GM12878 (cell line): ENCODE results near the gene CAPN3. TPM values are rescaled to one million over a fixed set of nuclear protein-coding genes. Genes with fewer than 3 reads are reported as not detected.

ENCODE experiments used
- ATAC-seq: fragments of 200-7000 bp; cut with Tn5 transposase; 3 replicates; pipeline ENCODE4 v1.9.1; 2020; ENCODE audit warnings: mild to moderate bottlenecking, moderate library complexity
- BruUV-seq: library from RNA; stranded (reverse); fragments of 400-500 nt; replicated peaks from 2 replicates; lab custom pipeline; 2021; lab: Mats Ljungman, UMichigan
- CTCF ChIA-PET: fragments of 300-600 bp; sonication (Branson Sonifier 250); formaldehyde crosslinking; extraction: SDS; loops from one replicate; lab custom pipeline; 2021; ENCODE audit warnings: inconsistent platforms; lab: Yijun Ruan, JAX
- POLR2A ChIA-PET: fragments of 350-600 bp; formaldehyde crosslinking; extraction: SDS; loops from one replicate; lab custom pipeline; 2021; ENCODE audit warnings: inconsistent platforms; lab: Charles Lee
- RAD21 ChIA-PET: fragments of 300-600 bp; sonication (Branson Sonifier 250); formaldehyde crosslinking; loops from one replicate; lab custom pipeline; 2023; ENCODE audit warnings: antibody characterized with exemption; ENCODE audit not compliant: unreplicated experiment; lab: Charles Lee
- SMC1A ChIA-PET: fragments of 300-600 bp; sonication (Branson Sonifier 250); formaldehyde crosslinking; loops from one replicate; lab custom pipeline; 2023; ENCODE audit not compliant: unreplicated experiment, uncharacterized antibody; lab: Charles Lee
- DNase-seq: peaks from one replicate; pipeline ENCODE4 v3.0.0-alpha.2; 2011; ENCODE audit warnings: low read depth, low spot score
- FAIRE-seq: peaks from 3 replicates; lab custom pipeline; 2011; peaks lifted over from hg19 to GRCh38; lab: Jason Lieb, UNC
- H2AFZ ChIP-seq: 2 replicates; pipeline ENCODE4 v1.6.0; 2011; ENCODE audit warnings: low read depth, low read length, control low read depth; ENCODE audit not compliant: control insufficient read depth
- H3K27ac ChIP-seq: 2 replicates; pipeline ENCODE4 v1.5.1; 2011; ENCODE audit warnings: control low read depth; ENCODE audit not compliant: control insufficient read depth, insufficient read depth
- H3K27me3 ChIP-seq, 2 experiments: replicated peaks in 1 of 2; 2 replicates each; pipeline versions ENCODE4 v1.6.0 to v1.6.1; 2011; ENCODE audit warnings: low read length in 1 of 2; ENCODE audit not compliant: control insufficient read depth in 2 of 2, insufficient read depth in 2 of 2
- H3K36me3 ChIP-seq, 2 experiments: 2 replicates each; pipeline ENCODE4 v1.5.1; 2011; ENCODE audit warnings: low read length in 1 of 2; ENCODE audit not compliant: control insufficient read depth in 2 of 2, insufficient read depth in 2 of 2
- H3K4me1 ChIP-seq: 2 replicates; pipeline ENCODE4 v1.6.1; 2011; ENCODE audit warnings: mild to moderate bottlenecking, low read length, moderate library complexity, mixed read lengths; ENCODE audit not compliant: control insufficient read depth, insufficient read depth
- H3K4me2 ChIP-seq: 2 replicates; pipeline ENCODE4 v1.6.0; 2011; ENCODE audit warnings: control low read depth; ENCODE audit not compliant: control insufficient read depth, insufficient read depth
- H3K4me3 ChIP-seq: fragments of 200-600 bp; sonication (generic); 2 replicates; pipeline ENCODE4 v1.5.1; 2016
- H3K79me2 ChIP-seq: 2 replicates; pipeline ENCODE4 v1.6.0; 2011; ENCODE audit warnings: low read length; ENCODE audit not compliant: control insufficient read depth, insufficient read depth
- H3K9ac ChIP-seq: 2 replicates; pipeline ENCODE4 v1.8.0; 2011; ENCODE audit warnings: low read length, control low read depth, mixed read lengths; ENCODE audit not compliant: control insufficient read depth, insufficient read depth
- H3K9me3 ChIP-seq: replicated peaks from 3 replicates; pipeline ENCODE4 v1.5.1; 2011; ENCODE audit warnings: mild to moderate bottlenecking, low read length; ENCODE audit not compliant: control insufficient read depth, insufficient read depth
- H4K20me1 ChIP-seq: 2 replicates; pipeline ENCODE4 v1.6.0; 2011; ENCODE audit not compliant: control insufficient read depth, insufficient read depth
- BCL3 ChIP-seq: IDR thresholded peaks from 2 replicates; pipeline ENCODE4 v1.6.1; 2011; ENCODE audit warnings: borderline replicate concordance, low read depth, mild to moderate bottlenecking, moderate library complexity, low read length; ENCODE audit not compliant: insufficient read depth, poor library complexity, severe bottlenecking
- CBFB ChIP-seq: IDR thresholded peaks from 2 replicates; pipeline ENCODE4 v1.6.1; 2016; ENCODE audit warnings: antibody characterized with exemption, low read depth
- CREM ChIP-seq: IDR thresholded peaks from 2 replicates; pipeline ENCODE4 v1.6.1; 2014; ENCODE audit warnings: antibody characterized with exemption, low read depth
- E2F4 ChIP-seq: IDR thresholded peaks from 2 replicates; pipeline ENCODE4 v1.6.1; 2012; ENCODE audit warnings: low read depth, low read length, improper control_type of control experiment
- EZH2 ChIP-seq: IDR thresholded peaks from 2 replicates; pipeline ENCODE4 v1.6.1; 2012; ENCODE audit warnings: low read depth, mild to moderate bottlenecking, control low read depth, inconsistent platforms, low read length, borderline replicate concordance; ENCODE audit not compliant: control insufficient read depth
- HDAC6 ChIP-seq: fragments of 200-600 bp; sonication (generic); IDR thresholded peaks from one replicate; pipeline ENCODE4 v1.8.0; 2017; ENCODE audit warnings: antibody characterized with exemption; ENCODE audit not compliant: unreplicated experiment
- IKZF2 ChIP-seq, 2 experiments: fragments of 450-650 bp; IDR thresholded peaks; 2 replicates each; pipeline ENCODE4 v1.6.1; 2017; ENCODE audit warnings: mild to moderate bottlenecking in 2 of 2, moderate library complexity in 2 of 2
- JUNB ChIP-seq: IDR thresholded peaks from 2 replicates; pipeline ENCODE4 v1.6.1; 2016; ENCODE audit warnings: antibody characterized with exemption, mild to moderate bottlenecking
- MEF2A ChIP-seq: IDR thresholded peaks from 2 replicates; pipeline ENCODE4 v1.6.1; 2011; ENCODE audit warnings: low read depth, mild to moderate bottlenecking, low read length, moderate library complexity; ENCODE audit not compliant: insufficient read depth
- MXI1 ChIP-seq: fragments of 150-350 bp; IDR thresholded peaks from 2 replicates; pipeline ENCODE4 v1.6.1; 2011; ENCODE audit warnings: low read depth, mild to moderate bottlenecking, inconsistent platforms, low read length, improper control_type of control experiment
- NR2F1 ChIP-seq: fragments of 450-650 bp; conservative IDR thresholded peaks from 2 replicates; pipeline ENCODE4 v1.6.1; 2017; ENCODE audit warnings: mild to moderate bottlenecking
- PAX8 ChIP-seq: fragments of 450-650 bp; IDR thresholded peaks from 2 replicates; pipeline ENCODE4 v1.6.1; 2017; ENCODE audit warnings: mild to moderate bottlenecking, moderate library complexity
- PML ChIP-seq: IDR thresholded peaks from 2 replicates; pipeline ENCODE4 v1.6.1; 2012; ENCODE audit warnings: low read length, inconsistent platforms
- RAD51 ChIP-seq: fragments of 450-650 bp; IDR thresholded peaks from 2 replicates; pipeline ENCODE4 v1.6.1; 2016; ENCODE audit warnings: moderate library complexity, mild to moderate bottlenecking, inconsistent platforms
- SMAD1 ChIP-seq: fragments of 450-650 bp; IDR thresholded peaks from 2 replicates; pipeline ENCODE4 v1.6.1; 2018; ENCODE audit warnings: mild to moderate bottlenecking, low read depth; ENCODE audit not compliant: partially characterized antibody
- STAT3 ChIP-seq: IDR thresholded peaks from 2 replicates; pipeline ENCODE4 v1.6.1; 2011; ENCODE audit warnings: low read depth, low read length, improper control_type of control experiment
- TBL1XR1 ChIP-seq: IDR thresholded peaks from 2 replicates; pipeline ENCODE4 v1.6.1; 2012; ENCODE audit warnings: low read depth, low read length, improper control_type of control experiment
- ZNF622 ChIP-seq: fragments of 450-650 bp; IDR thresholded peaks from 2 replicates; pipeline ENCODE4 v1.6.1; 2017; ENCODE audit warnings: mild to moderate bottlenecking, inconsistent platforms
- WGBS: methylation state at CpG from one replicate; pipeline ENCODE4 v1.1.6; 2016; ENCODE audit warnings: low lambda C conversion rate; ENCODE audit not compliant: insufficient replicate concordance, insufficient coverage; ENCODE audit errors: missing lambda C conversion rate; 5-methylcytosine and 5-hydroxymethylcytosine counted together
- in situ Hi-C: fragments of 300-500 bp; cut with MboI; formaldehyde crosslinking; loops from 9 replicates; pipeline ENCODE4 v1.14.3; 2018; ENCODE audit warnings: mixed read lengths
- intact Hi-C: fragments of 100-400 bp; cut with micrococcal nuclease; formaldehyde crosslinking; loops from one replicate; pipeline ENCODE4 v1.14.2; 2022; ENCODE audit not compliant: unreplicated experiment
- polyA plus RNA-seq, 11 experiments: library from polyadenylated mRNA; depleted of rRNA in 4 of 11; unstranded in 6 of 11; stranded (reverse) in 5 of 11; fragments of >200 nt; fragmentation: Nextera tagmentation in 4 of 11; fragmentation: Illumina TruSeq in 1 of 11; extraction: Ambion mirVana in 4 of 11; extraction: Trizol in 1 of 11; gene quantifications; 1 replicate in 1 of 11; 2 replicates in 10 of 11; pipeline versions ENCODE4 v1.2.1 to v1.2.3, GENCODE V29; 2011 to 2016; ENCODE audit warnings: inconsistent platforms in 2 of 11, missing spikeins in 2 of 11, low read depth in 1 of 11
- total RNA-seq, 4 experiments: library from RNA; depleted of rRNA in 3 of 4; stranded (reverse); fragments of >200 nt in 3 of 4; fragmentation: Illumina TruSeq in 1 of 4; extraction: Trizol in 1 of 4; gene quantifications; 2 replicates each; pipeline versions ENCODE4 v1.2.1 to v1.2.3, GENCODE V29; 2013 to 2021
- TF ChIP-seq, protein P1 (sequence below): IDR thresholded peaks from 2 replicates; pipeline ENCODE4 v1.6.1; 2011; ENCODE audit warnings: mild to moderate bottlenecking, low read depth, low read length, moderate library complexity; ENCODE audit not compliant: insufficient replicate concordance
- TF ChIP-seq, protein P2 (sequence below): IDR thresholded peaks from 2 replicates; pipeline ENCODE4 v1.6.1; 2012; ENCODE audit warnings: low read depth, low read length, improper control_type of control experiment

Gene CAPN3
- total and polyA plus RNA-seq, 10 of the 15 experiments (the other 5 are each of a cell fraction or from before 2014, with no cell fraction given): 1.1 to 3.8 (median 2.4) TPM

DNA sequence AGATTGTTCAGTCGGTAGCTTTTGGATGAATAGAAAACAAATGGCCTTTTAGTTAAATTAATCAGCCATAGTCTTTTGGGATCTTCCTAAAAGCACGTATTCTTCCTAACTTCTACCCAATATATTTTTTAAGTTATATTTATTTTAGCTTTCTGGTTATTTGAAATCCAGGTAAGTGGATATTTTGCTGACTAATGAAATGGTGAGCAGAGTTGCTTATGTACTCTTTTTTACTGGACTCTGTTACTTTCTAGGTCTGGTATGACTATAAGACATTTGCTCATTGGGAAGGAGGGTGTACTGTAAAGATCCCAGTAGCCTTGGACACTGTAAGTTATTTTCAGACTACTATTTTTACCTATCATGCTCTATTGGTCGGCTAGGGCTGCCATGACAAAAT lies 13.8 kb upstream of the CAPN3 start:
- CTCF ChIA-PET: no interaction called here
- no peak for TF ChIP-seq IKZF2 (IDR thresholded peaks at IDR 0.05)
- TF ChIP-seq, protein P1, sequence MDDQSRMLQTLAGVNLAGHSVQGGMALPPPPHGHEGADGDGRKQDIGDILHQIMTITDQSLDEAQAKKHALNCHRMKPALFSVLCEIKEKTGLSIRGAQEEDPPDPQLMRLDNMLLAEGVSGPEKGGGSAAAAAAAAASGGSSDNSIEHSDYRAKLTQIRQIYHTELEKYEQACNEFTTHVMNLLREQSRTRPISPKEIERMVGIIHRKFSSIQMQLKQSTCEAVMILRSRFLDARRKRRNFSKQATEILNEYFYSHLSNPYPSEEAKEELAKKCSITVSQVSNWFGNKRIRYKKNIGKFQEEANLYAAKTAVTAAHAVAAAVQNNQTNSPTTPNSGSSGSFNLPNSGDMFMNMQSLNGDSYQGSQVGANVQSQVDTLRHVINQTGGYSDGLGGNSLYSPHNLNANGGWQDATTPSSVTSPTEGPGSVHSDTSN: no peak
- TF ChIP-seq PAX8: no peak
- TF ChIP-seq MEF2A: no peak
- TF ChIP-seq PML: no peak
- no peak for TF ChIP-seq EZH2
- TF ChIP-seq HDAC6: no peak
- TF ChIP-seq CBFB: no peak
- no peak for TF ChIP-seq JUNB
- TF ChIP-seq STAT3: no peak
- no peak for TF ChIP-seq RAD51
- TF ChIP-seq BCL3: no peak
- no peak for TF ChIP-seq TBL1XR1
- no peak for TF ChIP-seq MXI1
- TF ChIP-seq E2F4: no peak
- no peak for TF ChIP-seq NR2F1
- TF ChIP-seq ZNF622: no peak
- no peak for TF ChIP-seq CREM
- TF ChIP-seq, protein P2, sequence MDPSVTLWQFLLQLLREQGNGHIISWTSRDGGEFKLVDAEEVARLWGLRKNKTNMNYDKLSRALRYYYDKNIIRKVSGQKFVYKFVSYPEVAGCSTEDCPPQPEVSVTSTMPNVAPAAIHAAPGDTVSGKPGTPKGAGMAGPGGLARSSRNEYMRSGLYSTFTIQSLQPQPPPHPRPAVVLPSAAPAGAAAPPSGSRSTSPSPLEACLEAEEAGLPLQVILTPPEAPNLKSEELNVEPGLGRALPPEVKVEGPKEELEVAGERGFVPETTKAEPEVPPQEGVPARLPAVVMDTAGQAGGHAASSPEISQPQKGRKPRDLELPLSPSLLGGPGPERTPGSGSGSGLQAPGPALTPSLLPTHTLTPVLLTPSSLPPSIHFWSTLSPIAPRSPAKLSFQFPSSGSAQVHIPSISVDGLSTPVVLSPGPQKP: no peak
- no peak for TF ChIP-seq SMAD1
- TF ChIP-seq, all 136 proteins: peak for 0
- FAIRE-seq (no peak), ATAC-seq (no peak), DNase-seq (no peak)
- BruUV-seq: no TSS peak
- no peaks in the 10 kb centered on the region for H3K4me1 ChIP-seq
- H3K27me3 ChIP-seq: no peaks in the 10 kb centered on the region
- no peak overlapping the region for H2AFZ ChIP-seq
- H4K20me1 ChIP-seq: no peaks in the 10 kb centered on the region
- WGBS: 86% methylated on average over 3 of the region's 3 CpGs
- no peak overlapping the region for H3K4me3 ChIP-seq
- SMC1A ChIA-PET: no interaction called here
- no peaks in the 10 kb centered on the region for H3K9me3 ChIP-seq
- H3K27ac ChIP-seq: no peak overlapping the region
- H3K9ac ChIP-seq: no peak overlapping the region
- H3K36me3 ChIP-seq: peaks cover 0 to 3% of the 10 kb centered on the region in 2 experiments; a peak in 1 of 4 replicates
- intact Hi-C loops (no loop called here), in situ Hi-C loops (no loop called here)
- no peaks in the 10 kb centered on the region for H3K79me2 ChIP-seq
- RAD21 ChIA-PET: no interaction called here
- POLR2A ChIA-PET: no interaction called here
- H3K4me2 ChIP-seq: no peak overlapping the region
